GM12873 (cell line): ENCODE data around the gene MYH1.

Source experiments
- TF ChIP-seq, protein P1 (sequence below): IDR thresholded peaks from 2 replicates; pipeline ENCODE4 v1.5.1; 2012; ENCODE audit warnings: low read depth, mild to moderate bottlenecking, moderate library complexity, low read length, control low read depth; ENCODE audit not compliant: insufficient read depth; ENCODE audit errors: missing control alignments

MYH1 gene

GRCh38 chr17:10516638-10517037 lies 1.7 kb downstream of the MYH1 start:
- TF ChIP-seq, protein P1, sequence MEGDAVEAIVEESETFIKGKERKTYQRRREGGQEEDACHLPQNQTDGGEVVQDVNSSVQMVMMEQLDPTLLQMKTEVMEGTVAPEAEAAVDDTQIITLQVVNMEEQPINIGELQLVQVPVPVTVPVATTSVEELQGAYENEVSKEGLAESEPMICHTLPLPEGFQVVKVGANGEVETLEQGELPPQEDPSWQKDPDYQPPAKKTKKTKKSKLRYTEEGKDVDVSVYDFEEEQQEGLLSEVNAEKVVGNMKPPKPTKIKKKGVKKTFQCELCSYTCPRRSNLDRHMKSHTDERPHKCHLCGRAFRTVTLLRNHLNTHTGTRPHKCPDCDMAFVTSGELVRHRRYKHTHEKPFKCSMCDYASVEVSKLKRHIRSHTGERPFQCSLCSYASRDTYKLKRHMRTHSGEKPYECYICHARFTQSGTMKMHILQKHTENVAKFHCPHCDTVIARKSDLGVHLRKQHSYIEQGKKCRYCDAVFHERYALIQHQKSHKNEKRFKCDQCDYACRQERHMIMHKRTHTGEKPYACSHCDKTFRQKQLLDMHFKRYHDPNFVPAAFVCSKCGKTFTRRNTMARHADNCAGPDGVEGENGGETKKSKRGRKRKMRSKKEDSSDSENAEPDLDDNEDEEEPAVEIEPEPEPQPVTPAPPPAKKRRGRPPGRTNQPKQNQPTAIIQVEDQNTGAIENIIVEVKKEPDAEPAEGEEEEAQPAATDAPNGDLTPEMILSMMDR, result no peak

GRCh38 chr17:10516065-10516464 lies 2.3 kb downstream of the MYH1 start:
- TF ChIP-seq, protein P1, result no peak

DNA sequence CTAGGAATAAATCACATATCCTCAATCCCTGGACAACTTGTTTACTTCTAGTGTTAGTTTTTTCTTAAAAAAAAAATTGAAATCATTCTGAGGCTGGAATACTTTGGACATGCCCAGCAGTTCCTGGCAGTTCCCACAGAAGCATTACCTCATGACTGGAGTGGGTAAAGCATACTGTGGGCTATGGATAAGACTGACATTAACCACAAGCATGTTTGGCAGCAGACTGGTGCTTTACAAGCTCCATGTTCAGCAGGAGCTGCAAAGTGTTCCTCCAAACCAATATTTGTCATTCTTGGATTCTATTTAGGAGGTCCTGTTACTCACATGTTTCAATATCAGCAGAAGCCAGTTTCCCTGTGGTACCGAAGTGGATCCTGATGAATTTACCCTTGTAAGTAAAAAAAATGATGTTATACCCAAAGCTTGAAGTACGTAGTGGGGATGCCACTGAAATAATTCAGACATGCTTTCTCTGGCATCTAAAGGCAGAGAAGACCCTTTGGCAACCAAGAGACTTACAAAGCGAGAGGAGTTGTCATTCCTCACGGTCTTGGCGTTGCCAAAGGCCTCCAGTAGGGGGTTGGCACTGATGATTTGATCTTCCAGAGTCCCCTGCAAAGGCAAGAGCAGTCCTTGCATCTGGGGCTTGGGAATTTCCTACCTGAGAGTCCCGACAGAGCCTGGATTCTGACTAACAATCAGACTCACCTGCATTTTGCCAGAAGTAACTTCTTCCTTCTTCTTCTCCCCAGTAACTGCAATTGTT lies 4.9 kb downstream of the MYH1 start:
- TF ChIP-seq, protein P1, result peak; percentile 15

DNA sequence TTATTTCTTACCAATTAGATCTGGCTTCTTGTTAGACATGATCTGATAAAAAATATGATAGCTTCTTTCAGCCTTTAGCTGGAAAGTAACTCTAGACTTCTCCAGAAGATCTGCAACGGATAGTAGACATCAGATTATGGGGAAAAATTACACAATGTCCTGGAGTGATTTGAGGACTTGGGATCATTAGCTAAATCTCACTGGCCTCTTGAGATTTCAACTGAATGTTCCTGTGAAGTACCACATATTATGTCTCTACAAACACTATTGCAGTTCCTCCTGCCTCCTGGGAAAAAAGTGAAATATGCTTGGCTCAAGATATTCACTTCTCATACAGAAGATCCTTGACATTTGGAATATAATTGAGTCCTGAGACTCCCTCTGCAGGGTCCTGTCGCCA lies 5.5 kb downstream of the MYH1 start:
- TF ChIP-seq, protein P1, result no peak

DNA sequence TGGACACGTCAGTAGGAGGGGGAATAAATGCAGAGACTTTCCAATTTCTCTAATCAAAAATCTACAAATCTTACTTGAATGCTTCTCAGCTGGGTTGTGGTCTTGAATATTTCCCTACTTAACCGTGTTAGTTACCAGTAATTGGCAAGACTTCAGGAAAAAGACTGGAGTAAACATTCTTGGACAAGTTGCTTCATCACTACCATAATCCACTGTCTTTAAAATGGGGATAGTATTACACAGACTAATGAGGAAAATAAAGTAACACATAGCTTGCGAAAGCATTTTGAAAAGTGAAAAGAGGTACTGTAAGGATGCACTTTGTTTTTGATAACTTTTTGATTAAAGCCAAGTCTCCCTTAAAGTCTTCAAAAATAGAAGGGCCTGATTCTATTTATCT lies 18.4 kb downstream of the MYH1 start:
- TF ChIP-seq, protein P1, result no peak

GRCh38 chr17:10492004-10492403 lies 26.3 kb downstream of the MYH1 start:
- TF ChIP-seq, protein P1, result no peak

- TF ChIP-seq, protein P1, result no peak
Measured at GRCh38 chr17:10482252-10482651, 36.1 kb downstream of the MYH1 start.
